Retinal pigment epithelial cell (primary cell): Measurements from ENCODE around the gene PCDHGA12.
"Not testable (repeated sequence)": the region's sequence is repeated elsewhere in the genome, so short reads cannot be mapped to it uniquely, and the experiment has no call there.

Experiments
- DNase-seq: peaks from one replicate; pipeline ENCODE4 v3.0.0-alpha.2; 2010; ENCODE audit warnings: low read depth
- H3K4me3 ChIP-seq: 2 replicates; pipeline ENCODE4 v1.5.1; 2011; ENCODE audit warnings: mild to moderate bottlenecking, low read length, control low read depth, moderate library complexity
- CTCF ChIP-seq: conservative IDR thresholded peaks from 2 replicates; pipeline ENCODE4 v1.5.1; 2011; ENCODE audit warnings: low read depth, low read length, control low read depth, inconsistent platforms

The PCDHGA12 gene

GRCh38 chr5:141412854-141413539 lies 17.3 kb upstream of the PCDHGA12 start, which contains the start of gene PCDHGA10:
Gene PCDHGA10 (plus strand): TSS chr5:141412987. CDS start chr5:141413176, 189 bp downstream.
- TF ChIP-seq CTCF, result peak; percentile 67
- peak within 1 kb of the TSS; percentile 54 for H3K4me3 ChIP-seq
- DNase-seq, result no peak

GRCh38 chr5:141413540-141414069 lies 16.7 kb upstream of the PCDHGA12 start:
- H3K4me3 ChIP-seq, result peak overlapping the region; percentile 54
- TF ChIP-seq CTCF, result no peak
- DNase-seq, result no peak

GRCh38 chr5:141414548-141415274 lies 15.6 kb upstream of the PCDHGA12 start:
- DNase-seq, H3K4me3 ChIP-seq: not testable (repeated sequence)

GRCh38 chr5:141415275-141415618 lies 15.1 kb upstream of the PCDHGA12 start:
- not testable (repeated sequence) for H3K4me3 ChIP-seq, DNase-seq

- H3K4me3 ChIP-seq, result peak within 1 kb of the TSS; percentile 47
- not testable (repeated sequence) for DNase-seq
These were observed 12.7 kb upstream of the PCDHGA12 start, which contains the start of gene PCDHGB7 for GRCh38 chr5:141417494-141418172. Gene PCDHGB7 (plus strand): TSS chr5:141417677. CDS start chr5:141417860, 183 bp downstream.

GRCh38 chr5:141419074-141419880 lies 11.0 kb upstream of the PCDHGA12 start:
- no peak for TF ChIP-seq CTCF
- no peak overlapping the region for H3K4me3 ChIP-seq
- no peak for DNase-seq

More at GRCh38 chr5:141417494-141418172, 12.7 kb upstream of the PCDHGA12 start, which contains the start of gene PCDHGB7:
- peak; percentile 86 for TF ChIP-seq CTCF

- peak; percentile 62 for TF ChIP-seq CTCF
- DNase-seq, result no peak
- peak within 1 kb of the TSS; percentile 53 for H3K4me3 ChIP-seq
These were observed 9.3 kb upstream of the PCDHGA12 start, which contains the start of gene PCDHGA11 for GRCh38 chr5:141420855-141421488. Gene PCDHGA11 (plus strand): TSS chr5:141421051. CDS start chr5:141421228, 177 bp downstream.
